HepG2 (cell line): ENCODE results near the gene AGER. TPM values are rescaled to one million over a fixed set of nuclear protein-coding genes. Genes with fewer than 3 reads are reported as not detected.
A peak's percentile ranks its signal among the peaks of the same experiment; 100 is the strongest.

ENCODE experiments used
- GATAD2A ChIP-seq: IDR thresholded peaks from 2 replicates; pipeline ENCODE4 v1.6.1; 2016
- KDM2A ChIP-seq: sonication (generic); formaldehyde crosslinking; IDR thresholded peaks from 2 replicates; pipeline ENCODE4 v1.4.0; 2020; ENCODE audit warnings: low read depth, missing genetic modification reagents, borderline replicate concordance
- KLF13 ChIP-seq: sonication (generic); formaldehyde crosslinking; IDR thresholded peaks from 2 replicates; pipeline ENCODE4 v1.4.0; 2020; ENCODE audit warnings: mild to moderate bottlenecking, missing genetic modification reagents
- KLF15 ChIP-seq: sonication (generic); formaldehyde crosslinking; IDR thresholded peaks from 2 replicates; pipeline ENCODE4 v1.8.1; 2023; ENCODE audit warnings: borderline replicate concordance, mild to moderate bottlenecking, inconsistent platforms, missing genetic modification reagents, mixed read lengths
- NCOA2 ChIP-seq: sonication (generic); formaldehyde crosslinking; IDR thresholded peaks from 2 replicates; pipeline ENCODE4 v1.8.0; 2022; ENCODE audit warnings: inconsistent platforms
- PHF20 ChIP-seq: sonication (generic); formaldehyde crosslinking; IDR thresholded peaks from 2 replicates; pipeline ENCODE4 v1.5.0; 2020; ENCODE audit warnings: mild to moderate bottlenecking, missing genetic modification reagents
- REPIN1 ChIP-seq: sonication (generic); formaldehyde crosslinking; IDR thresholded peaks from 2 replicates; pipeline ENCODE4 v1.8.0; 2022; ENCODE audit warnings: missing genetic modification reagents, low read depth, mild to moderate bottlenecking, borderline replicate concordance
- RFXANK ChIP-seq: IDR thresholded peaks from 2 replicates; pipeline ENCODE4 v1.6.1; 2016
- SATB2 ChIP-seq: sonication (generic); formaldehyde crosslinking; IDR thresholded peaks from 2 replicates; pipeline ENCODE4 v1.5.0; 2020; ENCODE audit warnings: missing genetic modification reagents
- SNAPC2 ChIP-seq: sonication (generic); formaldehyde crosslinking; IDR thresholded peaks from 2 replicates; pipeline ENCODE4 v1.8.1; 2022; ENCODE audit warnings: mild to moderate bottlenecking, missing genetic modification reagents
- ZNF121 ChIP-seq: sonication (generic); formaldehyde crosslinking; IDR thresholded peaks from 2 replicates; pipeline ENCODE4 v1.5.0; 2020; ENCODE audit warnings: mild to moderate bottlenecking, missing genetic modification reagents
- ZNF367 ChIP-seq: sonication (generic); formaldehyde crosslinking; IDR thresholded peaks from 2 replicates; pipeline ENCODE4 v1.4.0; 2020; ENCODE audit warnings: missing genetic modification reagents, borderline replicate concordance
- ZNF570 ChIP-seq: sonication (generic); formaldehyde crosslinking; IDR thresholded peaks from 2 replicates; pipeline ENCODE4 v1.4.0; 2020; ENCODE audit warnings: mild to moderate bottlenecking, missing genetic modification reagents, borderline replicate concordance
- ZNF616 ChIP-seq: sonication (generic); formaldehyde crosslinking; IDR thresholded peaks from 2 replicates; pipeline ENCODE4 v1.5.0; 2020; ENCODE audit warnings: low read depth, mild to moderate bottlenecking, missing genetic modification reagents
- ZNF724P ChIP-seq: sonication (generic); formaldehyde crosslinking; IDR thresholded peaks from 2 replicates; pipeline ENCODE4 v1.8.0; 2022; ENCODE audit warnings: missing genetic modification reagents, borderline replicate concordance
- polyA plus RNA-seq, 8 experiments: library from polyadenylated mRNA; depleted of rRNA in 3 of 8; stranded (reverse) in 7 of 8; unstranded in 1 of 8; fragments of >200 nt; fragmentation: Illumina TruSeq in 4 of 8; extraction: Trizol in 4 of 8; gene quantifications; 2 replicates each; pipeline versions ENCODE4 v1.2.1 to v1.2.3, GENCODE V29; 2011 to 2016; ENCODE audit warnings: low read depth in 4 of 8, missing spikeins in 1 of 8, mixed read lengths in 1 of 8; ENCODE audit not compliant: insufficient read depth in 1 of 8
- total RNA-seq, 5 experiments: library from RNA; depleted of rRNA; stranded (reverse); fragments of >200 nt; fragmentation: Illumina TruSeq; extraction: Trizol; gene quantifications; 2 replicates each; pipeline ENCODE4 v1.2.3, GENCODE V29; 2016; ENCODE audit warnings: low read depth in 1 of 5
- TF ChIP-seq, protein P1 (sequence below): sonication (generic); formaldehyde crosslinking; IDR thresholded peaks from 2 replicates; pipeline ENCODE4 v1.5.0; 2020; ENCODE audit warnings: mild to moderate bottlenecking, missing genetic modification reagents, borderline replicate concordance
- TF ChIP-seq, protein P2 (sequence below): sonication (generic); formaldehyde crosslinking; conservative IDR thresholded peaks from 2 replicates; pipeline ENCODE4 v1.4.0; 2020; ENCODE audit warnings: missing genetic modification reagents
- TF ChIP-seq, protein P3 (sequence below): IDR thresholded peaks from 2 replicates; pipeline ENCODE4 v1.6.1; 2016; ENCODE audit warnings: missing compliant biosample characterization, missing genetic modification reagents, borderline replicate concordance

The AGER gene
- total and polyA plus RNA-seq, 2 of the 13 experiments (the other 11 are each of a cell fraction or from before 2014, with no cell fraction given) = 1.9 to 5.1 TPM

DNA sequence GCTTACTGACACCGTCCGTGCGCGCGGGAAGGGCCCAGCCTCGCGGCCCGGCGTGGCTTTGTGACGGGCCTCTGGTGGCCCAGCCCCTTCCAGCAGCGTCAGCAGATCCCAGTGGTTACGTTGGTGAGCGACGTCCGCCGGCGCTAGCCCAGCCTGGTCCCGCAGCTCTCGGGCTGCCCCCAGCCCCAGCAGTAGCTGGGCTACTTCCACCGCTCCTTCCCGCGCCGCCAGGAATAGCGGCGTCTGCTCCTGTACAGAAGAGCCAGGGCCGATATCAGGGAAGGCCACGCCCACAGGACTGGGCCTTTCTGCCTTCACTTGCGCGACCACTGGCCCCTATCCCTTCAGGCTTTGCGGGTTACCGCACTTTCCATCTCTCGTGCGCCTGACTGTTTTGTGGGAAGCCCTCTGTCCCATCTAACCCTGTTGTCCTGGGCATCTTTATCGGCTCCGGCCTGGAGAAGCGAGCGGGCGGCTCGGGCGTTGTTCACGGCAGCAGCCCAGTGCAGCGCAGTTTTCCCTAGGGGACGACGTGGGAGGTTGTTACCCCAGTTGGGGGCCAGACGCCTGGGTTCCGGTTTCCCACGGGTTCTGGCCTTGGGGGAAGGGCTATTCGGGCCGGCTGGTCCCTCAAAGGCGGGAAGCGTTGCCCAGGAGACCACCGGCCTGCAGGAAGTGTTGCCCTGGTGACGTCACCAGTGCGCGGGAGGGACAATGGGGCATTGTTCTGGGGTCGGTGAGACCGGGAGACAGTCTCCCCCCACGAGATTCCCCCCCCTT, 12.0 kb upstream of the AGER start (continued):
- TF ChIP-seq GATAD2A (CRISPR knock-in tag) (no peak), KLF15 (CRISPR knock-in tag) (0 out of 2 replicates have a peak, but pooled peaks have one; percentile 58), ZNF724P (CRISPR knock-in tag) (no peak; the same call in 1 of the 2 replicates), PHF20 (CRISPR knock-in tag) (peak; percentile 78), ZNF121 (no peak), NCOA2 (CRISPR knock-in tag) (peak; percentile 11), REPIN1 (CRISPR knock-in tag) (peak; percentile 51; the same call in 1 of the 2 replicates), ZNF367 (CRISPR knock-in tag) (no peak), KLF13 (CRISPR knock-in tag) (0 out of 2 replicates have a peak, but pooled peaks have one; percentile 55), ZNF570 (no peak), KDM2A (CRISPR knock-in tag) (peak; percentile 93), SNAPC2 (CRISPR knock-in tag) (peak; percentile 79; the same call in 1 of the 2 replicates), RFXANK (CRISPR knock-in tag) (0 out of 2 replicates have a peak, but pooled peaks have one; percentile 70), ZNF616 (CRISPR knock-in tag) (peak; percentile 89), SATB2 (no peak)
- TF ChIP-seq, protein P1, sequence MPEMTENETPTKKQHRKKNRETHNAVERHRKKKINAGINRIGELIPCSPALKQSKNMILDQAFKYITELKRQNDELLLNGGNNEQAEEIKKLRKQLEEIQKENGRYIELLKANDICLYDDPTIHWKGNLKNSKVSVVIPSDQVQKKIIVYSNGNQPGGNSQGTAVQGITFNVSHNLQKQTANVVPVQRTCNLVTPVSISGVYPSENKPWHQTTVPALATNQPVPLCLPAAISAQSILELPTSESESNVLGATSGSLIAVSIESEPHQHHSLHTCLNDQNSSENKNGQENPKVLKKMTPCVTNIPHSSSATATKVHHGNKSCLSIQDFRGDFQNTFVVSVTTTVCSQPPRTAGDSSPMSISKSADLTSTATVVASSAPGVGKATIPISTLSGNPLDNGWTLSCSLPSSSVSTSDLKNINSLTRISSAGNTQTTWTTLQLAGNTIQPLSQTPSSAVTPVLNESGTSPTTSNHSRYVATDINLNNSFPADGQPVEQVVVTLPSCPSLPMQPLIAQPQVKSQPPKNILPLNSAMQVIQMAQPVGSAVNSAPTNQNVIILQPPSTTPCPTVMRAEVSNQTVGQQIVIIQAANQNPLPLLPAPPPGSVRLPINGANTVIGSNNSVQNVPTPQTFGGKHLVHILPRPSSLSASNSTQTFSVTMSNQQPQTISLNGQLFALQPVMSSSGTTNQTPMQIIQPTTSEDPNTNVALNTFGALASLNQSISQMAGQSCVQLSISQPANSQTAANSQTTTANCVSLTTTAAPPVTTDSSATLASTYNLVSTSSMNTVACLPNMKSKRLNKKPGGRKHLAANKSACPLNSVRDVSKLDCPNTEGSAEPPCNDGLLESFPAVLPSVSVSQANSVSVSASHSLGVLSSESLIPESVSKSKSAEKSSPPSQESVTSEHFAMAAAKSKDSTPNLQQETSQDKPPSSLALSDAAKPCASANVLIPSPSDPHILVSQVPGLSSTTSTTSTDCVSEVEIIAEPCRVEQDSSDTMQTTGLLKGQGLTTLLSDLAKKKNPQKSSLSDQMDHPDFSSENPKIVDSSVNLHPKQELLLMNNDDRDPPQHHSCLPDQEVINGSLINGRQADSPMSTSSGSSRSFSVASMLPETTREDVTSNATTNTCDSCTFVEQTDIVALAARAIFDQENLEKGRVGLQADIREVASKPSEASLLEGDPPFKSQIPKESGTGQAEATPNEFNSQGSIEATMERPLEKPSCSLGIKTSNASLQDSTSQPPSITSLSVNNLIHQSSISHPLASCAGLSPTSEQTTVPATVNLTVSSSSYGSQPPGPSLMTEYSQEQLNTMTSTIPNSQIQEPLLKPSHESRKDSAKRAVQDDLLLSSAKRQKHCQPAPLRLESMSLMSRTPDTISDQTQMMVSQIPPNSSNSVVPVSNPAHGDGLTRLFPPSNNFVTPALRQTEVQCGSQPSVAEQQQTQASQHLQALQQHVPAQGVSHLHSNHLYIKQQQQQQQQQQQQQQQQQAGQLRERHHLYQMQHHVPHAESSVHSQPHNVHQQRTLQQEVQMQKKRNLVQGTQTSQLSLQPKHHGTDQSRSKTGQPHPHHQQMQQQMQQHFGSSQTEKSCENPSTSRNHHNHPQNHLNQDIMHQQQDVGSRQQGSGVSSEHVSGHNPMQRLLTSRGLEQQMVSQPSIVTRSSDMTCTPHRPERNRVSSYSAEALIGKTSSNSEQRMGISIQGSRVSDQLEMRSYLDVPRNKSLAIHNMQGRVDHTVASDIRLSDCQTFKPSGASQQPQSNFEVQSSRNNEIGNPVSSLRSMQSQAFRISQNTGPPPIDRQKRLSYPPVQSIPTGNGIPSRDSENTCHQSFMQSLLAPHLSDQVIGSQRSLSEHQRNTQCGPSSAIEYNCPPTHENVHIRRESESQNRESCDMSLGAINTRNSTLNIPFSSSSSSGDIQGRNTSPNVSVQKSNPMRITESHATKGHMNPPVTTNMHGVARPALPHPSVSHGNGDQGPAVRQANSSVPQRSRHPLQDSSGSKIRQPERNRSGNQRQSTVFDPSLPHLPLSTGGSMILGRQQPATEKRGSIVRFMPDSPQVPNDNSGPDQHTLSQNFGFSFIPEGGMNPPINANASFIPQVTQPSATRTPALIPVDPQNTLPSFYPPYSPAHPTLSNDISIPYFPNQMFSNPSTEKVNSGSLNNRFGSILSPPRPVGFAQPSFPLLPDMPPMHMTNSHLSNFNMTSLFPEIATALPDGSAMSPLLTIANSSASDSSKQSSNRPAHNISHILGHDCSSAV = peak; percentile 93; the same call in 1 of the 2 replicates
- TF ChIP-seq, protein P2, sequence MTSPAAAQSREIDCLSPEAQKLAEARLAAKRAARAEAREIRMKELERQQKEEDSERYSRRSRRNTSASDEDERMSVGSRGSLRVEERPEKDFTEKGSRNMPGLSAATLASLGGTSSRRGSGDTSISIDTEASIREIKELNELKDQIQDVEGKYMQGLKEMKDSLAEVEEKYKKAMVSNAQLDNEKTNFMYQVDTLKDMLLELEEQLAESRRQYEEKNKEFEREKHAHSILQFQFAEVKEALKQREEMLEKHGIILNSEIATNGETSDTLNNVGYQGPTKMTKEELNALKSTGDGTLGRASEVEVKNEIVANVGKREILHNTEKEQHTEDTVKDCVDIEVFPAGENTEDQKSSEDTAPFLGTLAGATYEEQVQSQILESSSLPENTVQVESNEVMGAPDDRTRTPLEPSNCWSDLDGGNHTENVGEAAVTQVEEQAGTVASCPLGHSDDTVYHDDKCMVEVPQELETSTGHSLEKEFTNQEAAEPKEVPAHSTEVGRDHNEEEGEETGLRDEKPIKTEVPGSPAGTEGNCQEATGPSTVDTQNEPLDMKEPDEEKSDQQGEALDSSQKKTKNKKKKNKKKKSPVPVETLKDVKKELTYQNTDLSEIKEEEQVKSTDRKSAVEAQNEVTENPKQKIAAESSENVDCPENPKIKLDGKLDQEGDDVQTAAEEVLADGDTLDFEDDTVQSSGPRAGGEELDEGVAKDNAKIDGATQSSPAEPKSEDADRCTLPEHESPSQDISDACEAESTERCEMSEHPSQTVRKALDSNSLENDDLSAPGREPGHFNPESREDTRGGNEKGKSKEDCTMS = no peak
- TF ChIP-seq, protein P3, sequence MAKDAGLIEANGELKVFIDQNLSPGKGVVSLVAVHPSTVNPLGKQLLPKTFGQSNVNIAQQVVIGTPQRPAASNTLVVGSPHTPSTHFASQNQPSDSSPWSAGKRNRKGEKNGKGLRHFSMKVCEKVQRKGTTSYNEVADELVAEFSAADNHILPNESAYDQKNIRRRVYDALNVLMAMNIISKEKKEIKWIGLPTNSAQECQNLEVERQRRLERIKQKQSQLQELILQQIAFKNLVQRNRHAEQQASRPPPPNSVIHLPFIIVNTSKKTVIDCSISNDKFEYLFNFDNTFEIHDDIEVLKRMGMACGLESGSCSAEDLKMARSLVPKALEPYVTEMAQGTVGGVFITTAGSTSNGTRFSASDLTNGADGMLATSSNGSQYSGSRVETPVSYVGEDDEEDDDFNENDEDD (CRISPR knock-in tag) = peak; percentile 97
